ENCODE data around the gene TERT.

Gene TERT

GRCh38 chr5:1219098-1219767 is 75.6 kb downstream of the TERT start:
- DNase-seq (ENCODE audit: low read depth): no peak

GRCh38 chr5:1218351-1219080 is 76.4 kb downstream of the TERT start:
- DNase-seq (ENCODE audit: low read depth): no peak

- DNase-seq (ENCODE audit: low read depth): no peak
These were observed 77.2 kb downstream of the TERT start for GRCh38 chr5:1217596-1218206.

GRCh38 chr5:1216918-1217295 is 78.0 kb downstream of the TERT start:
- no peak for DNase-seq (ENCODE audit: low read depth)

- DNase-seq (ENCODE audit: low read depth): no peak
These were observed 78.5 kb downstream of the TERT start for GRCh38 chr5:1216211-1216917.

GRCh38 chr5:1215320-1216096 is 79.4 kb downstream of the TERT start:
- no peak for DNase-seq (ENCODE audit: low read depth)

GRCh38 chr5:1214936-1215220 is 80.0 kb downstream of the TERT start:
- DNase-seq (ENCODE audit: low read depth): no peak

GRCh38 chr5:1214163-1214935 is 80.5 kb downstream of the TERT start:
- no peak for DNase-seq (ENCODE audit: low read depth)

- no peak for DNase-seq (ENCODE audit: low read depth)
These were observed 81.2 kb downstream of the TERT start for GRCh38 chr5:1213508-1214162.

- no peak for DNase-seq (ENCODE audit: low read depth)
These were observed 82.0 kb downstream of the TERT start for GRCh38 chr5:1212881-1213280.

GRCh38 chr5:1212271-1212670 is 82.6 kb downstream of the TERT start:
- DNase-seq (ENCODE audit: low read depth): no peak

GRCh38 chr5:1211701-1212100 is 83.2 kb downstream of the TERT start:
- DNase-seq (ENCODE audit: low read depth): no peak

GRCh38 chr5:1210832-1211251 is 84.0 kb downstream of the TERT start:
- no peak for DNase-seq (ENCODE audit: low read depth)

GRCh38 chr5:1209896-1210776 is 84.7 kb downstream of the TERT start:
- DNase-seq (ENCODE audit: low read depth): no peak

- no peak for DNase-seq (ENCODE audit: low read depth)
These were observed 85.4 kb downstream of the TERT start for GRCh38 chr5:1209489-1209852.

GRCh38 chr5:1208743-1209488 is 86.0 kb downstream of the TERT start:
- no peak for DNase-seq (ENCODE audit: low read depth)

- no peak for DNase-seq (ENCODE audit: low read depth)
These were observed 86.6 kb downstream of the TERT start for GRCh38 chr5:1208221-1208742.

- DNase-seq (ENCODE audit: low read depth): no peak
These were observed 87.3 kb downstream of the TERT start for GRCh38 chr5:1207555-1207954.

Measured in GM04504 (cell line).